Keratinocyte (primary cell): ENCODE data around the gene FERMT3.
"Not testable (repeated sequence)": the region's sequence is repeated elsewhere in the genome, so short reads cannot be mapped to it uniquely, and the experiment has no call there.

Experiments used
- CTCF ChIP-seq, 3 experiments: IDR thresholded peaks in 1 of 3; conservative IDR thresholded peaks in 1 of 3; optimal IDR thresholded peaks in 1 of 3; 2 replicates in 2 of 3; 3 replicates in 1 of 3; pipeline versions ENCODE3 to v1.5.1; 2011; ENCODE audit warnings: low read length in 3 of 3, mild to moderate bottlenecking in 3 of 3, moderate library complexity in 2 of 3, control low read depth in 1 of 3, inconsistent platforms in 1 of 3; ENCODE audit not compliant: insufficient read depth in 2 of 3; ENCODE audit errors: extremely low read depth in 1 of 3
- EZH2 ChIP-seq: IDR thresholded peaks from one replicate; pipeline ENCODE4 v1.6.1; 2012; ENCODE audit warnings: inconsistent platforms, mild to moderate bottlenecking, low read length, moderate library complexity

DNA sequence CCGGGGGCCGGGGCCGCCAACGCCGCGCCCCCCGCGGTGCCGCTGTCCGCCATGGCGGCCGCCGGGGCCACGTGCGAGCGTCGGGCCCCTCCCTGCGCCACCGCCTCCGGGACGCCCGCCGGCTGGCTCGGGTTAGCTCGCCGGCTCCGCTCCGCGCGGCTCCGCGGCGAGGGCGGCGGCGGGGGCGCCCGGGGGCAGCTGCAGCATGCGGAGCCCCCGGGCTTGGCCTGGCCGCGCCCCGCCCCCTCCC lies 40.0 kb downstream of the FERMT3 start:
- TF ChIP-seq CTCF (optimal IDR thresholded peaks at IDR 0.05 in 1 of 3, IDR thresholded peaks at IDR 0.05 in 1 of 3, conservative IDR thresholded peaks at IDR 0.05 in 1 of 3; ENCODE audit: extremely low read depth in 1 of 3, insufficient read depth in 2 of 3, low read length in 3 of 3); EZH2: not testable (repeated sequence)
